ENCODE results near the gene SNRPA1.

DNA sequence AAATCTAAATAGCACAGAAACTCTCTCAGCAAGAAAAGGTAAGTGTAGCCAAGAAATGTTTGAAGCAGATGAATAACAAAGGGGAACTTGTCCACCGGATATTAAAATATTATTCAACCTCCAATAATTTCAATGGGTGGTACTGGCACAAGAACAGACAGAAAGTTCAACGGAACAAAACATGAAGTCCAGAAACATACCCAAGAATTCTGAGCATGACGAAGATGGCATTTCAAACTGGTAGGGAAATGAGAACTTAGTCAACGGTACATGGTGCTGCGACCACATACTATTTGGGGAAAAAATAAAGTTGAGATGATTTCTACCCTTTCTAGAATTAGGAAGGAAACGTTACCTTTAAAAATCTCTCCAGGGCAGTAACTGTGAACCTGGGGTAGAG is 48.7 kb downstream of the SNRPA1 start:
- TF ChIP-seq, protein P1, sequence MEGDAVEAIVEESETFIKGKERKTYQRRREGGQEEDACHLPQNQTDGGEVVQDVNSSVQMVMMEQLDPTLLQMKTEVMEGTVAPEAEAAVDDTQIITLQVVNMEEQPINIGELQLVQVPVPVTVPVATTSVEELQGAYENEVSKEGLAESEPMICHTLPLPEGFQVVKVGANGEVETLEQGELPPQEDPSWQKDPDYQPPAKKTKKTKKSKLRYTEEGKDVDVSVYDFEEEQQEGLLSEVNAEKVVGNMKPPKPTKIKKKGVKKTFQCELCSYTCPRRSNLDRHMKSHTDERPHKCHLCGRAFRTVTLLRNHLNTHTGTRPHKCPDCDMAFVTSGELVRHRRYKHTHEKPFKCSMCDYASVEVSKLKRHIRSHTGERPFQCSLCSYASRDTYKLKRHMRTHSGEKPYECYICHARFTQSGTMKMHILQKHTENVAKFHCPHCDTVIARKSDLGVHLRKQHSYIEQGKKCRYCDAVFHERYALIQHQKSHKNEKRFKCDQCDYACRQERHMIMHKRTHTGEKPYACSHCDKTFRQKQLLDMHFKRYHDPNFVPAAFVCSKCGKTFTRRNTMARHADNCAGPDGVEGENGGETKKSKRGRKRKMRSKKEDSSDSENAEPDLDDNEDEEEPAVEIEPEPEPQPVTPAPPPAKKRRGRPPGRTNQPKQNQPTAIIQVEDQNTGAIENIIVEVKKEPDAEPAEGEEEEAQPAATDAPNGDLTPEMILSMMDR (IDR thresholded peaks at IDR 0.05), result no peak
- TF ChIP-seq POLR2A (IDR thresholded peaks at IDR 0.05) (no peak), EP300 (IDR thresholded peaks at IDR 0.05) (no peak)

Measured in stomach (tissue), 4 donors.